GM18511 (cell line): Measurements from ENCODE around the gene IL36G.

Experiments
- ATAC-seq: cut with Tn5 transposase; IDR thresholded peaks from one replicate; pipeline ENCODE4 v1.9.1; 2021; ENCODE audit warnings: mild to moderate bottlenecking, moderate library complexity; ENCODE audit not compliant: unreplicated experiment

IL36G gene

DNA sequence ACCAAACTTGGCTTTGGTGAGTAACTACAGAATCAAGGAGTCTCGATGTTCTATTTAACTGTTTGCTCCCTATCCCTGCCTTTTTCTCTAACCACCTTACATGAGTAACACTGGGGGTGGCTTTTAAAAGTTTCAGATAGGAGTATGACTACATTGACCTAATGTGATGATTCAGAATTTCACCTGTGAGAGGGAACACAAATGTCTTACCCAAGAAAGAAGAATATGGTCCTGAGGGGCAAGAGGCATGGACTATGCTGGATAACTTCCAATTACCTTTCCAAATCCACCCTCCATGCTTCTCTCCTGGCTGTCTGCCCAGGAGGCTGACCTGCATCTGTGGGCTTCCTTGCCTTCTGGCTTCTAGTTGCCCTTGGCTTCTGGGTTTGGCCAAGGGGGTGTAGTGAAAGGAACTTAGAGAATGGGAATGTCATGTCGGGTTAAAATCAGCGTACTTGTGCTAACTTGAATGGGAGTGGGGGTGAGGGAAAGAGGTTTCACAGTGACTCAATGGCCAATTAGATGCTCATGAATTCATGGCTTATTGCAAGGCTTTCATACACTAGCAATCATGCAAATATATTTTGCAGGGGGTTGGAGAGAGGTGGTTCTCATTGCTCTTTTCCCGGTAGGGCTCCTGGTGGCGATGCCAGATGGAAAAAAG lies 5.3 kb upstream of the IL36G start:
- no peak for ATAC-seq

- no peak for ATAC-seq
Measured at GRCh38 chr2:112973156-112973555, 4.7 kb upstream of the IL36G start.

DNA sequence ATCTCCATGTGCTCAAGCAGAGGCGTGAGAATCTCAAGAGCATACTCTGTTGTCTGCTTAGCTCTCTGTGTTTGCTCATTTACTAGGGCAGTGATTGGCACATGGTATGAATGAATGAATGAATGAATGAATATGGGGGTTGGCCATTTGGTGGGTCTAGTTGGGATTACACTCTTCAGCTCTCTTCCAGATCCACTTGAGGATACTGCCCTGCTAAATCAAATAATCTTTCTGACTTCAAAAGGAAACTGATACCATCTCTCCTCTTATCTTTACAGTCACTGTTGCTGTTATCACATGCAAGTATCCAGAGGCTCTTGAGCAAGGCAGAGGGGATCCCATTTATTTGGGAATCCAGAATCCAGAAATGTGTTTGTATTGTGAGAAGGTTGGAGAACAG lies 1.9 kb downstream of the IL36G start:
- ATAC-seq: no peak

GRCh38 chr2:112980537-112980936 lies 2.7 kb downstream of the IL36G start:
- ATAC-seq: no peak

DNA sequence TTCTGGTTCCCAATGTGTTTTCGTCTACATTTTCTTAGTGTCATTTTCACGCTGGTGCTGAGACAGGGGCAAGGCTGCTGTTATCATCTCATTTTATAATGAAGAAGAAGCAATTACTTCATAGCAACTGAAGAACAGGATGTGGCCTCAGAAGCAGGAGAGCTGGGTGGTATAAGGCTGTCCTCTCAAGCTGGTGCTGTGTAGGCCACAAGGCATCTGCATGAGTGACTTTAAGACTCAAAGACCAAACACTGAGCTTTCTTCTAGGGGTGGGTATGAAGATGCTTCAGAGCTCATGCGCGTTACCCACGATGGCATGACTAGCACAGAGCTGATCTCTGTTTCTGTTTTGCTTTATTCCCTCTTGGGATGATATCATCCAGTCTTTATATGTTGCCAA lies 7.3 kb downstream of the IL36G start:
- no peak for ATAC-seq

DNA sequence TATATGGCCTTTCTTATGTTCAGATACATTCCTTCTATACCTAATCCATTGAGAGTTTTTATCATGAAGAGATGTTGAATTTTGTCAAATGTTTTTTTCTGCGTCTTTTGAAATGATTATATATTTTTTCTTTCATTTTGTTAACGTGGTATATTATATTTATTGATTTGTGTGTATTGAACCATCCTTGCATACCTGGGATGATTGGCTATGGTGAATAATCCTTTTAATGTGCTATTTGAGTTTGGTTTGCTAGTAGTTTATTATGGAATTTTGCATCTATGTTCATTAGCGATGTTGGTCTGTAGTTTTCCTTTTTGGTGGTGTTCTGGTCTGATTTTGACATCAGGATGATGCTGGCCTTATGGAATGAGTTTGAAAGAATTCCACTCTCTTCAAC lies 11.8 kb downstream of the IL36G start:
- ATAC-seq: no peak

GRCh38 chr2:112993831-112994230 lies 16.0 kb downstream of the IL36G start:
- no peak for ATAC-seq

GRCh38 chr2:112994648-112995047 lies 16.8 kb downstream of the IL36G start:
- no peak for ATAC-seq

DNA sequence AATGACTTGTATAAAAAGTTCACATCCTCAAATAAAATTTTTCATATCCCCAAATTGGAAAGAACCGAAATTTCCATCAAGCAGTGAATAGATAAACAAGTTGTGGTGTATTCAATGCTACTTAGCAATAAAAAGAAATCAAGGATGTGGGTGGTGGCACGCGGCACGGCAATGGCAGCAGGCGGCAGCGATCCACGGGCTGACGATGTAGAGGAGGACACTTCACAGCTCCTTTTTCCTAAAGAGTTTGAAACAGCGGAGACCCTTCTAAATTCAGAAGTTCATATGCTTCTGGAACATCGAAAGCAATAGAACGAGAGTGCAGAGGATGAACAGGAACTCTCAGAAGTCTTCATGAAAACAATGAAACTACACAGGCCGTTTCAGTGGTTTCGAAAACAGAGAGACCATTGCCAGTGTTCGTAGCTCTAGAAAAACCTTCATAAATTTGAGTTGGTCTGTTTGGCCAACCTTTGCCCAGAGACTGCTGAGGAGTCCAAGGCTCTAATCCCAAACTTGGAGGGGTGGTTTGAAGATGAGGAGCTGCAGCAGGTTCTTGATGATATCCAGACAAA lies 17.6 kb downstream of the IL36G start:
- no peak for ATAC-seq

DNA sequence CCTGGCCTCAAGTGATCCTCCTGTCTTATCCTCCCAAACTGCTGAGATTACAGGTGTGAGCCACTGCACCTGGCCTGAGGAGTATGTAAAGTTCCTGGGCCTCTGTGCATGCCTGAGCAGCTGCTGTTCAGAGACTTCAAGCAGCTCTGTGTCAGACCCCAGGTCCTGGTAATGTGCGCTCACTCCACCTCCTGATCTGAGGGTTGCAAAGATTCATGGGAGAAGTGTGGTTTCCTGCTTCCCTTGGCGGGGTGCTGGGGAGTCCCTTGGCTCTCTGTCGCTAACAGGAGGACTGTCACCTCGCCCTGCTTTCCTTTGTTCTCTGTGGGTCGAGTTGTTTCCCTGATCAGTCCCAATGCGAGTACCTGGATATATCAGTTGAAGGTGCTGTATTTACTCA lies 18.8 kb downstream of the IL36G start:
- ATAC-seq: no peak

- no peak for ATAC-seq
Measured at GRCh38 chr2:112997151-112997550, 19.3 kb downstream of the IL36G start.

- ATAC-seq: no peak
Measured at GRCh38 chr2:113000436-113000835, 22.6 kb downstream of the IL36G start.

- no peak for ATAC-seq
Measured at GRCh38 chr2:113002677-113003076, 24.9 kb downstream of the IL36G start.

GRCh38 chr2:113005030-113005509 lies 27.3 kb downstream of the IL36G start, which contains the start of gene IL36A:
TSS of gene IL36A (plus strand) at chr2:113005459. CDS start at chr2:113005872, 413 bp downstream.
- no peak for ATAC-seq

GRCh38 chr2:113007250-113007649 lies 29.4 kb downstream of the IL36G start:
- no peak for ATAC-seq

DNA sequence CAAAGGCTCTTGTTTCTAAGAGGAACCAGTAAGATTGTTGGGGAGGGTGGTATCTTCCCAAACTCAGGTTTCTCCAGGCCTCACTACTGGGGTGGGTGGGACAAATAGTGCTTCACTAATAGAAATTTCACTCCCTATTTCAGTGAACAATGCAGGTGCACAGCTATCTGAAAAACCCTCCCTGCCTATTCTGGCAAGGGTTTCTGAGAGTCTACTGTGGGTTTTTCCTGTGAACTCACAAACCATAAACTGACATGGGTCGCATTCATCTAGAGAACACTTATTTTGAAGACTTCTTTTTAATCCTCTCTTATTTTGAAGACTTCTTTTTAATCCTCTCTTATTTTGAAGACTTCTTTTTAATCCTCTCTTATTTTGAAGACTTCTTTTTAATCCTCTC lies 31.8 kb downstream of the IL36G start:
- ATAC-seq: no peak

DNA sequence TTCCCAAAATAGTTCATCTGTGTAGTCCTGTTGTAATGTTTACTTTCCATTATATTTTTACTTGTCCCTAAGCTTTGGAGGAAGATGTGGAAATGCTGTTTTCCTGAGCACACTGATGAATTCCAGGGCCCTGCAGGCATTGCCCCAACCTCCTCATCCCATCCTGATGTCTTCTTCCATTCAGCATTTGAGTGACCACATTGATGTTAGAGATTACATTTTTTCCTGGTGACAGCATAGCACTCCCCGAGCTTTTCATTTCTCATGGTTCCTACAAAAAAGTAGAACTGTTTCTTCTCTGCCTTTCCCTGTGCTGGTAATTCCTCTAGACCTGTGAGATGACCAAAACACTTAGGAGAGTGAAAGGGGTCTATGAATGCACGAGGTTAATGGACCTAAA lies 32.3 kb downstream of the IL36G start:
- no peak for ATAC-seq

DNA sequence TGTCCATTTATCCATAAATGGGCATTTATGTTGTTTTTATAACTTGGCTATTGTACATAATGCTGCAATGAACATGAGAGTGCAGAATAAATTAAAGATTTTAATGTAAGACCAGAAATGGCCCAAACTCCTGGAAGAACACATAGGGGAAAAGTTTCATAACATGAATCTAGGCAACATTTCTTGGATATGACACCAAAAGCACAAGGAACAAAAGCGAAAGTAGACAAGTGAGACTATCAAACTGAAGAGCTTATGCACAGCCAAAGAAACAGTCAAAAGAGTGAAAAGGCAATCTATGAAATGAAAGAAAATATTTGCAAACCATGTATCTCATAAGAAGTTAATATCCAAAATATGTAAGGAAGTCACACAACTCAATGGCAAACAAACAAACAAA lies 33.3 kb downstream of the IL36G start:
- no peak for ATAC-seq

- no peak for ATAC-seq
Measured at GRCh38 chr2:113012436-113013335, 34.9 kb downstream of the IL36G start.

DNA sequence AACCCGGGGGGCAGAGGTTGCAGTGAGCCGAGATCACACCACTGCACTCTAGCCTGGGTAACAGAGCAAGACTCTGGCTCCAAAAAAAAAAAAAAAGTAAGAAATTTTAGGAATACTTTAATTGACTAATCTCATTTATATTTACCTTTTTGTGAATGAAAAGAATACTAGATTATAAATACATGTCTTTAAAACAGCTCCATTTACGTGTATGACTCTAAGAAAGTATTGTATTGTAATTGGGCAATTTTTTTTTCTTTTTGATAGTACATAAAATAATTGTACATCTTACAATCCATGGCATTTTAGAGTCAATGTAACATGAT lies 35.5 kb downstream of the IL36G start:
- ATAC-seq: no peak

DNA sequence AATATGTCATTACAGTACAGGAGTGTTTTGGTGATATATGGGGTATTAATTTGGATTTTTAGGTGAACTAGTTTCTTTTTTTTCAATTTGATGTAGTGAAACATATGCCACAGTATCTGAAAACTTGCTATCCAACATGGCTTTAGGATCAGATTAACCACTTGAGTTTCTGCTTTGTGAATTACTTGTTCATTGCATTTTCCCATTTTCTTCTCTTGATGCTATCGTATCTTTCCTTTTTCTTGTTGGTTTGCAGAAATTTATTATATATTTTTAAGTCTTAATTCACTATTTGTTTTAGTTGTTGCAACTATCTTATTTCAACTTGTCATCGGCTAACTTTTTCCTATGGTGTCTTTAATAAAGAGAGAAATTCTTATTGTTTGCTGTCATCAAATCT lies 36.3 kb downstream of the IL36G start:
- ATAC-seq: no peak

DNA sequence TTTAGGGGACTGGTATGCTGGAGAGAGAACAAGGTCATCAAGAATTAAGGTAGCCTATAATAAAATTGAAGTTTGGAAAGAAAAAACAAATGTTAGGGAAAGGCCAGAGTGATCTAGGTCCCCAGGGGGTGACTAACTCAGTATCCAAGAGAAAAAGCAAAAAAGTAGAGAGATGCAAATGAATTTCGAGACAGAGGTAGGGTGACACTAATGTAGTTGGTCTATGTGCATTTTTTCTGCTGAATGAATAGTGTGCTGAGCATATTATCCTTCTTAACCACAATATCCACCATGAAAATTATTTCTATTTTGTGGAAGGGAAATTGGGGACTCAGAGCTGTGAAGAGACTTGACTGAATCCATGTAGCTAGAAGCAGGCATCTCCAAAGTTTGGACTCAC lies 37.2 kb downstream of the IL36G start:
- no peak for ATAC-seq
